Heart left ventricle (tissue), 16 donors: Measurements from ENCODE around the gene GPX1. TPM values are rescaled to one million over a fixed set of nuclear protein-coding genes. Genes with fewer than 3 reads are reported as not detected.
"Not testable (repeated sequence)": the region's sequence is repeated elsewhere in the genome, so short reads cannot be mapped to it uniquely, and the experiment has no call there.

Experiments
- ATAC-seq, 4 donors: fragments of 200-7000 bp; cut with Tn5 transposase; one replicate each; pipeline ENCODE4 v1.9.1; 2020 to 2022; ENCODE audit warnings: moderate library complexity in 4 of 4, mild to moderate bottlenecking in 3 of 4, moderate number of reproducible peaks in 1 of 4
- DNase-seq, 5 donors: peaks; one replicate each; pipeline ENCODE4 v3.0.0-alpha.2; 2020
- H3K27ac ChIP-seq, 12 donors: fragments of 200-600 bp; sonication (generic) in 4 of 12; one replicate each; pipeline versions ENCODE4 v1.5.0 to v1.8.0; 2016 to 2022; ENCODE audit warnings: mild to moderate bottlenecking in 2 of 12
- H3K27me3 ChIP-seq, 9 donors: fragments of 200-600 bp; sonication (generic) in 2 of 9; one replicate each; pipeline versions ENCODE4 v1.5.1 to v1.8.0; 2016 to 2022; ENCODE audit warnings: mild to moderate bottlenecking in 3 of 9
- H3K36me3 ChIP-seq, 9 donors: fragments of 200-600 bp; sonication (generic) in 2 of 9; one replicate each; pipeline versions ENCODE4 v1.5.0 to v1.8.0; 2018 to 2022; ENCODE audit warnings: mild to moderate bottlenecking in 2 of 9
- H3K4me1 ChIP-seq, 12 donors: fragments of 200-600 bp; sonication (generic) in 4 of 12; one replicate each; pipeline versions ENCODE4 v1.5.0 to v1.8.0; 2016 to 2022; ENCODE audit warnings: mild to moderate bottlenecking in 3 of 12
- H3K4me3 ChIP-seq, 12 donors: fragments of 200-600 bp; sonication (generic) in 4 of 12; one replicate each; pipeline versions ENCODE4 v1.5.0 to v1.8.0; 2017 to 2022; ENCODE audit warnings: mild to moderate bottlenecking in 9 of 12, moderate library complexity in 4 of 12
- H3K9me3 ChIP-seq, 12 donors: fragments of 200-600 bp; sonication (generic) in 4 of 12; one replicate each; pipeline versions ENCODE4 v1.5.0 to v1.8.0; 2016 to 2022; ENCODE audit warnings: mild to moderate bottlenecking in 1 of 12
- CTCF ChIP-seq, 12 donors: fragments of 200-600 bp; sonication (generic) in 4 of 12; IDR thresholded peaks; one replicate each; pipeline versions ENCODE4 v1.5.0 to v1.8.0; 2018 to 2022; ENCODE audit warnings: antibody characterized with exemption in 12 of 12, mild to moderate bottlenecking in 5 of 12
- POLR2A ChIP-seq, 2 donors: fragments of 450-650 bp; IDR thresholded peaks; one replicate each; pipeline ENCODE4 v1.6.1; 2017; ENCODE audit warnings: antibody characterized with exemption in 2 of 2, mild to moderate bottlenecking in 2 of 2, moderate library complexity in 2 of 2
- WGBS, 4 donors: extraction: QIAGEN DNeasy Blood & Tissue Kit in 2 of 4; methylation state at CpG; one replicate each; pipeline versions ENCODE4 v1.1.5 to v1.1.7; 2013 to 2018; 5-methylcytosine and 5-hydroxymethylcytosine counted together
- intact Hi-C, 10 donors: fragments of 100-400 bp; cut with DNase I; formaldehyde crosslinking; loops; one replicate each; pipeline versions ENCODE4 v1.11.1 to v1.14.2; 2022
- polyA plus RNA-seq, 2 donors: library from polyadenylated mRNA; stranded (reverse); fragments of 200-250 nt; gene quantifications; one replicate each; pipeline ENCODE4 v1.2.3, GENCODE V29; 2013
- total RNA-seq, 9 donors: library from RNA; depleted of rRNA in 2 of 9; stranded (reverse); fragments of >200 nt in 2 of 9; fragmentation: NEBNext Ultra II Directional in 3 of 9; extraction: Animal tissue kit (Norgen Biotek cat#: 25700) in 3 of 9; gene quantifications; one replicate each; pipeline versions ENCODE4 v1.1.0 to v1.2.4, GENCODE V29; 2016 to 2023
- donor health status: ischemic (EF 13 %, LVEDD 7.1; RV severe dilation, severe dysfunction).
- donor health status: healthy with polysubstance abuse.
- donor health status: DM: no; HTN: yes; CAD: no.
- donor health status: DM: no; HTN: no; CAD: no.
- donor health status: ischemic (EF 25% LVEDD 6.9; RV normal size, moderate dysfunction).
- donor health status: ischemic (EF 25% LVEDD 5.7; RV mildly dilated, moderate dysfunction).
- donor health status: healthy.
- donor health status: DM: yes; HTN: yes; CAD: no.
- donor health status: ischemic (EF 35%, LVEDD 5.7; RV mildly dilated, moderate dysfunction).
- donor health status: nonischemic (EF 11% LVEDD 7.7; RV severe dilation, severe dysfunction).
- donor health status: DM: yes; HTN: yes; CAD: no.
- donor health status: PGD.
- donor health status: ischemic (EF 29% LVEDD 5.4; RV normal size, mild dysfunction).
- donor health status: nonischemic (EF 23%, LVEDD 6.1; RV moderate dilation, normal function).

The GPX1 gene
- total and polyA plus RNA-seq, 11 donors: 86.3 to 341 (median 154) TPM

- Histone ChIP-seq H3K4me1 (peaks cover 3 to 43% (median 26%) of the 10 kb centered on the region in 12 donors), H3K9me3 (no peaks in the 10 kb centered on the region), H3K27ac (peak overlapping the region; percentile 84 to 96 (median 91)), H3K27me3 (no peaks in the 10 kb centered on the region), H3K4me3 (peak overlapping the region in 11 of 12 donors; percentile 60 to 92 (median 85)), H3K36me3 (peaks cover 0 to 70% (median 56%) of the 10 kb centered on the region in 9 donors)
- no peak for TF ChIP-seq POLR2A (IDR thresholded peaks at IDR 0.05)
- intact Hi-C loops: loop anchor here in 9 of 10 donors (1.0 to 10.0 kb wide), 6 partner anchors 19 to 66 kb away; partner anchors contain the start of genes RHOA (in 6 of the 9), TCTA (in 6 of the 9), AMT (in 1 of the 9) and NICN1 (in 1 of the 9)
- ATAC-seq (peak; percentile 1 to 39 (median 6)), DNase-seq (peak in 1 of 5 donors; percentile 17)
- WGBS, 4 donors: 18 to 60% (median 30%) methylated on average over 1 to 3 of the region's 3 CpGs
Measured at GRCh38 chr3:49358884-49359225, 702 bp upstream of the GPX1 start.

- ATAC-seq: peak in 3 of 4 donors; percentile 31 to 56 (median 52)
- DNase-seq: peak; percentile 51 to 77 (median 56)
- Histone ChIP-seq H3K4me3 (peak overlapping the region; percentile 60 to 92 (median 84)), H3K36me3 (peaks cover 0 to 58% (median 44%) of the 10 kb centered on the region in 9 donors), H3K27ac (peak overlapping the region; percentile 84 to 96 (median 91)), H3K4me1 (peaks cover 3 to 55% (median 26%) of the 10 kb centered on the region in 12 donors)
- intact Hi-C loops: loop anchor here in 9 of 10 donors (1.0 to 10.0 kb wide), 6 partner anchors 17 to 67 kb away; partner anchors contain the start of genes RHOA (in 6 of the 9), TCTA (in 6 of the 9), AMT (in 1 of the 9) and NICN1 (in 1 of the 9)
- 1 to 6% (median 5%) methylated on average over 37 to 63 of the region's 63 CpGs for WGBS, 4 donors
- not testable (repeated sequence) for H3K9me3 ChIP-seq, H3K27me3 ChIP-seq
Measured at GRCh38 chr3:49357443-49358216, 523 bp downstream of the GPX1 start.

GRCh38 chr3:49357095-49357442 is 1.1 kb downstream of the GPX1 start:
- peaks cover 0 to 53% (median 38%) of the 10 kb centered on the region in 9 donors for H3K36me3 ChIP-seq
- WGBS, 4 donors: 28 to 37% (median 35%) methylated on average over 8 to 10 of the region's 10 CpGs
- H3K27ac ChIP-seq: peak overlapping the region; percentile 84 to 96 (median 91)
- not testable (repeated sequence) for H3K9me3 ChIP-seq, H3K27me3 ChIP-seq, DNase-seq
- intact Hi-C loops: loop anchor here in 7 of 10 donors (5.0 to 10.0 kb wide), 3 partner anchors 50 to 68 kb away; partner anchors contain the start of genes RHOA (in 5 of the 7), TCTA (in 5 of the 7), AMT (in 1 of the 7) and NICN1 (in 1 of the 7)
- peak overlapping the region; percentile 60 to 92 (median 84) for H3K4me3 ChIP-seq
- peaks cover 3 to 60% (median 26%) of the 10 kb centered on the region in 12 donors for H3K4me1 ChIP-seq
- peak in 1 of 4 donors; percentile 1 for ATAC-seq

GRCh38 chr3:49352890-49353421 is 5.2 kb downstream of the GPX1 start:
- intact Hi-C loops: loop anchor here in 1 of 10 donors (10.0 kb wide), 1 partner anchor 72 kb away; the partner anchor contains the start of genes AMT and NICN1
- peaks cover 0 to 79% (median 16%) of the 10 kb centered on the region in 12 donors for H3K4me1 ChIP-seq
- peak overlapping the region in 1 of 12 donors; percentile 90 for H3K27ac ChIP-seq

More at GRCh38 chr3:49352890-49353421, 5.2 kb downstream of the GPX1 start:
- TF ChIP-seq CTCF (IDR thresholded peaks at IDR 0.05) (no peak), POLR2A (IDR thresholded peaks at IDR 0.05) (no peak)
- H3K4me3 ChIP-seq: no peak overlapping the region
- ATAC-seq (no peak), DNase-seq (no peak)
- H3K36me3 ChIP-seq: peaks cover 0 to 22% (median 6%) of the 10 kb centered on the region in 9 donors
- no peaks in the 10 kb centered on the region for H3K9me3 ChIP-seq
- WGBS, 4 donors: 85 to 90% (median 87%) methylated on average over 5 of the region's 5 CpGs
- H3K27me3 ChIP-seq: no peaks in the 10 kb centered on the region
